ENCODE measurements around the gene CABP1.

CABP1 gene

GRCh38 chr12:120693848-120694247 is 53.4 kb downstream of the CABP1 start:
- no peak for DNase-seq (ENCODE audit: low spot score)

GRCh38 chr12:120696626-120697025 is 56.2 kb downstream of the CABP1 start:
- DNase-seq (ENCODE audit: low spot score), result no peak

DNA sequence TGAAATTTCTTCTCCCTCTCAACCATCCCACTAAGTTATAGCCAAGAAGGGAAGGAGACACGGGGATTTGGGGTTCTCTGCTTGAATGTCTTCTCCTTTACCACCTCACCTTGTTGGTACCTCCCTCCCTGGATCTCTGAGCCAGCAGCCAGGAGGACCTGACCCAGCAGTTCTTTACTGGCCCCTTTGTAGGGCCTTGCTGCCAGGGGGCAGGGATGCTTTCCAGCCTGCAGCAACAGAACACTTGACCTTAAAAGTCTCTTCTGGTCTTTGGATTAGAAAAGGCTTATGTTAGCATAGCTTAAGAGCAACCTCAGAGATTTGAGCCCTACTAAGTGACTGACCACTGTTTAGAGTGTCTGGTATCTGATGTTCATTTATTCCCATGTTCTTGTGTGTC is 56.9 kb downstream of the CABP1 start:
- no peak for DNase-seq (ENCODE audit: low spot score)

GRCh38 chr12:120698665-120699064 is 58.2 kb downstream of the CABP1 start:
- no peak for DNase-seq (ENCODE audit: low spot score)

- no peak for DNase-seq (ENCODE audit: low spot score)
Measured at GRCh38 chr12:120699553-120699952, 59.1 kb downstream of the CABP1 start.

DNA sequence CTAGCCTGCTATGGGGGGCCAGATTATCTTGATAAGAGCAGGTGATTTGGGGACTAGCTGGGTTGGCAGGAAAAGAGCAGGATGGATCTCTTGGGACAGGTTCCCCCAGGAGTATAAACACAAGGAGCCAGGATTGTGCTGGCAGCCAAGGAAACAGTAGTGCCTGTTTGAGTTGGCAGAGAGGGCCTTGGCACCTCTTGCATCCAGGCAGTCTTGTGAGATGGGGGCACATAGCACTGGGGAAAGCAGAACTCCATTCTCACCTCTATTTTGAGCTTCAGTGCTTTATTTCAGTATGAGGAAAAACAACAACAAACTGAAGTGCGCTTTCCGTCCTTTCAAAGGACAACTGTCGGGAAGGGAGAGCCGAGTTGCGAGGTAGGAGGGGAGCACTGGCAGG is 60.5 kb downstream of the CABP1 start:
- no peak for DNase-seq (ENCODE audit: low spot score)

DNA sequence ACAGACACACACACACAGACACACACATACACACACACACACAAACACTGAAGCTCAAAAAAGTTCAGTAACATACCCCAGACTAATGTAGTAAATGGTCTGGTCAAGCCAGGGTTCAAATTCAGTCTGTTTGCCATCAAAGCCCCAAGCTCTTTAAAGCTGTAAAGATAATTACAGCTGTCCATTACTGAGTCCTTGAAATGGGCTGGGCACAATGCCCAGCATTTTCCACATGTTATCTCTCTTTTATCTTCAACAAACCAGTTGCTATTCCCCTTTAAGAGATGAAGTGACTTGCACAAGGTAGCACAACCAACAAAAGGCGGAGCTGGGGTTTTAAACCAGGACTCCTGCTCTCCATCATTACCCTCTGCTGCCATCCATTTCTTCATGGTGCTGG is 62.2 kb downstream of the CABP1 start:
- DNase-seq (ENCODE audit: low spot score), result no peak

DNA sequence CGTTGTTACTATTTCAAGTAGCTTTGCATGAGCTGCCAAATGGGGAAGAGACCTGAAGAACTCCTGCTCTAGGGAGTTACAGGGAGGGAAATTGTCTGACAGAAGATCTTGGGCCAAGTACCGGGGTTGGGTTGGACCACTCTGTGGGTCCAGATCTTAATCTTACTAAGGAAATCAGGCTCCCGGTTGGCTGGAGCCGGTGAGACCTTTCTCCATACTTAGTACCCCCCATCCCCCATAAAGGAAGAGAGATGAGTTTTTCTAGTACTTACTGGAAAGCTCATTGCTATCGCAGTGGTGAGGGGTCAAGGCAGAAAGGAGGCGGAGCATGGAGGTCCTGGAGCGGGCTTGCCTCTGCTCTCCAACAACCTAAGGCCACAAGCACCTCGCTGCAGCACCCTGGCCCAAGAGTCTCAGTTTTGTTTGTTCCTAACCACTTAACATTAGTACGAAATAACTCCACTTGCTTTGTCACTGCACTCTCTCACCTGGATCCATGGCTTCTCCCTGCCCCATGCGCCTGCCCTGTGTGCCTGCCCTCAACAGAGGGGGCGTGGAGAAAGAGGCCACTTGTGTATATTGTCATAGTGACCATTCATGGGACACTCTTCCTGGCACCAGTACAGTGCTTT is 63.0 kb downstream of the CABP1 start:
- DNase-seq (ENCODE audit: low spot score), result no peak

DNA sequence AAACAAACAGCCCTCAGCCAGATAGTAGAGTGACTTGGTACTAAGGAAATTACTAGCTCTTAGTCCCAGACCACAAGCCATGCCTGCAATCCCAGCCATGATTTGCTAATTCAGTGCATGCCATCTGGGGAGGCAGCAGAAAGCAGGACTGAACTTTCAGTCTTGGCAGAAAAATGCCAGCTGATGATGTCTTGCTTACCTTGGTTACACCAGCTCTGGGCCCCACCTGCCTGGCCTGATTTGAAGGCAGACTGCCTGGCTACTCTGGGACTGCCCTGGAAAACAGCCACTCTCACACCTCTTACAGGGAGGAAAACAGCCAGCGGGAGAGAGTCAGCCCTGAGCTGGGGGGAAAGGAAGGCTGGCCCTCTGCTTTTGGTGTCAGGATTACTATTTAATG is 65.2 kb downstream of the CABP1 start:
- no peak for DNase-seq (ENCODE audit: low spot score)

- no peak for DNase-seq (ENCODE audit: low spot score)
Measured at GRCh38 chr12:120706029-120706428, 65.6 kb downstream of the CABP1 start.

- no peak for DNase-seq (ENCODE audit: low spot score)
Measured at GRCh38 chr12:120708651-120709050, 68.2 kb downstream of the CABP1 start.

DNA sequence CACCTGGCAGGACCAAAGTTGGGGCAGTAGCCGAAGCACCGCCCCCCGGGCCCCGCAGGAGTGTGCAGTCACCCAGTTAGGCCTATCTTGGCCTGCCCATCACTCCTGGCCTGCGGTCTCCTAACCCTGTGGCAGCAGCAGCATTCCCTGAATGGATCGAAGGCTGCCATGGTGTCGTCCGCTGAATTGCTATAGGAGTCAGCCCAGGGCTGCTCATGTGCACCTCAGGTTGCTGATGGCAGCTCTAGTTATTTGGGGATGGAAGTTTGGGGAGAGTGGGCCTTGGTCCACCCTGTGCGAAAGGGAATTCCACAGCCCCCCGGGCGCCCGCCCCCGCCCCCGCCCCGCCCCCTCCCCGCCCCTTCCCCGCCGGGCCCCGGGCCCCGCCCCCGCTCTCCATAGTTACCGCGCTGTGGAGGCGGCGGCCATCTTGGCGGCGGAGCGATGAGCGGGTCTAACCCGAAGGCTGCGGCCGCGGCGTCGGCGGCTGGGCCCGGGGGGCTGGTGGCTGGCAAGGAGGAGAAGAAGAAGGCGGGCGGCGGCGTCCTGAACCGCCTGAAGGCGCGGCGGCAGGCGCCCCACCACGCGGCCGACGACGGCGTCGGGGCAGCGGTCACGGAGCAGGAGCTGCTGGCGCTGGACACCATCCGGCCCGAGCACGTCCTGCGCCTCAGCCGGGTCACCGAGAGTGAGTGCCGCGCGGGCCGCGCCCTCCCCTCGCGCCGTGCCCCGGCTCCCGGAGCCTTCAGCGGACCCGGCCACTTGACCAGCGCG is 69.8 kb downstream of the CABP1 start, which contains the start of gene UNC119B:
TSS of gene UNC119B (plus strand) at position 428 of the 774 bp plus-strand sequence. CDS start at position 445, 17 bp downstream.
- peak; percentile 67 for DNase-seq (ENCODE audit: low spot score)

- no peak for DNase-seq (ENCODE audit: low spot score)
Measured at GRCh38 chr12:120710805-120711296, 70.4 kb downstream of the CABP1 start.

DNA sequence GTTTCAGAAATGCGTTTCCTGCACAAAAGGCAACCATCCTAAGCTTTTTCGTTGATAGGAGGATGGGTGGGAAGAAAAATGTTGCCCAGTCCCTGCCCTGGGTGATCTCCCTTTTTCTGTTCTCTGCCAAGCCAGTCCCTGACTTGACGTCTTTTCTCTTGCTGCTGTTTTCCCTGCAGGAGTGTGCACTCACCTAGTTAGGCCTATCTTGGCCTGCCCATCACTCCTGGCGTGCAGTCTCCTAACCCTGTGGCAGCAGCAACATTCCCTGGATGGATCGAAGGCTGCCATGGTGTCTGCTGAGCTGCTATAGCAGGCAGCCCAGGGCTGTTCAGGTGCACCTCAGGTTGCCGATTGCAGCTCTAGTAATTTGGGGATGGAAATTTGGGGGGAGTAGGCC is 71.0 kb downstream of the CABP1 start:
- no peak for DNase-seq (ENCODE audit: low spot score)

DNA sequence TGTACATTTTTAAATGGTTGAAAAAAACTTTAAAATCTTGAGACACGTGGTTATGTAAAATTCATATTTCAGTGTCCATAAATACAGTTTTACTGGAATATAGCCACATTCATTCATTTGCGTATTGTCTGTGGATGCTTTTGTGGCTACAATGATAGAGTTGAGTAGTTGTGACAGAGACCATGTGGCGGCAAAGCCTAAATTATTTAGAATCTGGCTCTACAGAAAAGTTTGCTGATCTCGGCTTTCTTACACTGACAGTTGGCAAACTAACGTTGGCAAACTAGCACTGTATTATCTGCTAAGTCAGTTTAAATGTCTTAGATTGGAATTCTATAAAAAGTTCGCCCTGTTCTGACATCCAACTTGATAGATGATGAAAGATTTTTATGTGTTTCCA is 72.2 kb downstream of the CABP1 start:
- DNase-seq (ENCODE audit: low spot score), result no peak

GRCh38 chr12:120713861-120714482 is 73.5 kb downstream of the CABP1 start:
- peak; percentile 90 for DNase-seq (ENCODE audit: low spot score)

All from LoVo (cell line).